Type B pancreatic cell (in vitro differentiated cells): ENCODE results near the gene NOL9. TPM values are rescaled to one million over a fixed set of nuclear protein-coding genes. Genes with fewer than 3 reads are reported as not detected.

Source experiments
- DNase-seq: peaks from one replicate; pipeline ENCODE4 v3.0.0; 2021; ENCODE audit warnings: mixed read lengths; ENCODE audit not compliant: unreplicated experiment; ENCODE audit errors: extremely low spot score
- H3K27ac Mint-ChIP-seq: 2 replicates; pipeline ENCODE4 v1.8.0; 2021; ENCODE audit warnings: mild to moderate bottlenecking, mixed read lengths
- H3K27me3 Mint-ChIP-seq: 2 replicates; pipeline ENCODE4 v1.8.0; 2021; ENCODE audit warnings: mixed read lengths
- H3K36me3 Mint-ChIP-seq: 2 replicates; pipeline ENCODE4 v1.8.0; 2021; ENCODE audit warnings: mixed read lengths
- H3K4me1 Mint-ChIP-seq: one replicate; pipeline ENCODE4 v1.8.0; 2021; ENCODE audit warnings: mixed read lengths; ENCODE audit not compliant: unreplicated experiment
- H3K4me3 Mint-ChIP-seq: 2 replicates; pipeline ENCODE4 v1.8.0; 2021; ENCODE audit warnings: mild to moderate bottlenecking, mixed read lengths
- H3K9me3 Mint-ChIP-seq: 2 replicates; pipeline ENCODE4 v1.8.0; 2021; ENCODE audit warnings: mixed read lengths
- total RNA-seq: library from RNA; stranded (reverse); gene quantifications from 2 replicates; pipeline ENCODE4 v1.2.1, GENCODE V29; 2021; ENCODE audit warnings: low replicate concordance
- TF ChIP-seq, protein P1 (sequence below): fragments of 200-600 bp; sonication (generic); conservative IDR thresholded peaks from 2 replicates; pipeline ENCODE4 v1.5.0; 2021; ENCODE audit warnings: antibody characterized with exemption, mild to moderate bottlenecking

NOL9 gene
- total RNA-seq, 1 donor from 2014 or later: 43.0 TPM

DNA sequence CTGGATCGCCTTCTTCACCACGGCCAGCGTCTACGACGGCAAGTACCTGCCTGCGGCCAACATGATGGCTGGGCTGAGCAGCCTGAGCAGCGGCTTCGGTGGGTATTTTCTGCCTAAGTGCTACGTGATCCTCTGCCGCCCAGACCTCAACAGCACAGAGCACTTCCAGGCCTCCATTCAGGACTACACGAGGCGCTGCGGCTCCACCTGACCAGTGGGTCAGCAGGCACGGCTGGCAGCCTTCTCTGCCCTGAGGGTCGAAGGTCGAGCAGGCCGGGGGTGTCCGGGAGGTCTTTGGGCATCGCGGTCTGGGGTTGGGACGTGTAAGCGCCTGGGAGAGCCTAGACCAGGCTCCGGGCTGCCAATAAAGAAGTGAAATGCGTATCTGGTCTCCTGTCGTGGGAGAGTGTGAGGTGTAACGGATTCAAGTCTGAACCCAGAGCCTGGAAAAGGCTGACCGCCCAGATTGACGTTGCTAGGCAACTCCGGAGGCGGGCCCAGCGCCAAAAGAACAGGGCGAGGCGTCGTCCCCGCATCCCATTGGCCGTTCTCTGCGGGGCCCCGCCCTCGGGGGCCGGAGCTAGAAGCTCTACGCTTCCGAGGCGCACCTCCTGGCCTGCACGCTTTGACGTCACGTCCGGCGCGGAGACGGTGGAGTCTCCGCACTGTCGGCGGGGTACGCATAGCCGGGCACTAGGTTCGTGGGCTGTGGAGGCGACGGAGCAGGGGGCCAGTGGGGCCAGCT is 25.2 kb upstream of the NOL9 start, which contains the start of gene ZBTB48:
Gene ZBTB48 (plus strand): TSS at position 621 of the 745 bp plus-strand sequence. CDS start 616 bp downstream, outside the sequence.
- TF ChIP-seq, protein P1, sequence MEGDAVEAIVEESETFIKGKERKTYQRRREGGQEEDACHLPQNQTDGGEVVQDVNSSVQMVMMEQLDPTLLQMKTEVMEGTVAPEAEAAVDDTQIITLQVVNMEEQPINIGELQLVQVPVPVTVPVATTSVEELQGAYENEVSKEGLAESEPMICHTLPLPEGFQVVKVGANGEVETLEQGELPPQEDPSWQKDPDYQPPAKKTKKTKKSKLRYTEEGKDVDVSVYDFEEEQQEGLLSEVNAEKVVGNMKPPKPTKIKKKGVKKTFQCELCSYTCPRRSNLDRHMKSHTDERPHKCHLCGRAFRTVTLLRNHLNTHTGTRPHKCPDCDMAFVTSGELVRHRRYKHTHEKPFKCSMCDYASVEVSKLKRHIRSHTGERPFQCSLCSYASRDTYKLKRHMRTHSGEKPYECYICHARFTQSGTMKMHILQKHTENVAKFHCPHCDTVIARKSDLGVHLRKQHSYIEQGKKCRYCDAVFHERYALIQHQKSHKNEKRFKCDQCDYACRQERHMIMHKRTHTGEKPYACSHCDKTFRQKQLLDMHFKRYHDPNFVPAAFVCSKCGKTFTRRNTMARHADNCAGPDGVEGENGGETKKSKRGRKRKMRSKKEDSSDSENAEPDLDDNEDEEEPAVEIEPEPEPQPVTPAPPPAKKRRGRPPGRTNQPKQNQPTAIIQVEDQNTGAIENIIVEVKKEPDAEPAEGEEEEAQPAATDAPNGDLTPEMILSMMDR: no peak
- Mint-ChIP-seq H3K4me3 (peak within 1 kb of the TSS; percentile 97), H3K27me3 (no peaks in the 10 kb centered on the region), H3K4me1 (peaks cover 27% of the 10 kb centered on the region), H3K9me3 (no peaks in the 10 kb centered on the region), H3K36me3 (no peaks in the 10 kb centered on the region), H3K27ac (peak within 1 kb of the TSS; percentile 97)
- DNase-seq: peak; percentile 99

DNA sequence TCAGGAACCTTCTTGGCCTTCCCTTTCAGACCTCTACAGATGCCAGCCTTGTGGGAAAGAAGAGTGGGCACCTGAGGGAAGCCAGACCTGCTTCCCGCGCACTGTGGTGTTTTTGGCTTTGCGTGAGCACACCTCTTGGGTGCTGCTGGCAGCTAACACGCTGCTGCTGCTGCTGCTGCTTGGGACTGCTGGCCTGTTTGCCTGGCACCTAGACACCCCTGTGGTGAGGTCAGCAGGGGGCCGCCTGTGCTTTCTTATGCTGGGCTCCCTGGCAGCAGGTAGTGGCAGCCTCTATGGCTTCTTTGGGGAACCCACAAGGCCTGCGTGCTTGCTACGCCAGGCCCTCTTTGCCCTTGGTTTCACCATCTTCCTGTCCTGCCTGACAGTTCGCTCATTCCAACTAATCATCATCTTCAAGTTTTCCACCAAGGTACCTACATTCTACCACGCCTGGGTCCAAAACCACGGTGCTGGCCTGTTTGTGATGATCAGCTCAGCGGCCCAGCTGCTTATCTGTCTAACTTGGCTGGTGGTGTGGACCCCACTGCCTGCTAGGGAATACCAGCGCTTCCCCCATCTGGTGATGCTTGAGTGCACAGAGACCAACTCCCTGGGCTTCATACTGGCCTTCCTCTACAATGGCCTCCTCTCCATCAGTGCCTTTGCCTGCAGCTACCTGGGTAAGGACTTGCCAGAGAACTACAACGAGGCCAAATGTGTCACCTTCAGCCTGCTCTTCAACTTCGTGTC is 24.5 kb upstream of the NOL9 start:
- Mint-ChIP-seq H3K36me3 (no peaks in the 10 kb centered on the region), H3K4me1 (peaks cover 27% of the 10 kb centered on the region), H3K4me3 (peak overlapping the region; percentile 97), H3K9me3 (no peaks in the 10 kb centered on the region), H3K27me3 (no peaks in the 10 kb centered on the region), H3K27ac (peak overlapping the region; percentile 97)
- TF ChIP-seq, protein P1: no peak
- DNase-seq: no peak

DNA sequence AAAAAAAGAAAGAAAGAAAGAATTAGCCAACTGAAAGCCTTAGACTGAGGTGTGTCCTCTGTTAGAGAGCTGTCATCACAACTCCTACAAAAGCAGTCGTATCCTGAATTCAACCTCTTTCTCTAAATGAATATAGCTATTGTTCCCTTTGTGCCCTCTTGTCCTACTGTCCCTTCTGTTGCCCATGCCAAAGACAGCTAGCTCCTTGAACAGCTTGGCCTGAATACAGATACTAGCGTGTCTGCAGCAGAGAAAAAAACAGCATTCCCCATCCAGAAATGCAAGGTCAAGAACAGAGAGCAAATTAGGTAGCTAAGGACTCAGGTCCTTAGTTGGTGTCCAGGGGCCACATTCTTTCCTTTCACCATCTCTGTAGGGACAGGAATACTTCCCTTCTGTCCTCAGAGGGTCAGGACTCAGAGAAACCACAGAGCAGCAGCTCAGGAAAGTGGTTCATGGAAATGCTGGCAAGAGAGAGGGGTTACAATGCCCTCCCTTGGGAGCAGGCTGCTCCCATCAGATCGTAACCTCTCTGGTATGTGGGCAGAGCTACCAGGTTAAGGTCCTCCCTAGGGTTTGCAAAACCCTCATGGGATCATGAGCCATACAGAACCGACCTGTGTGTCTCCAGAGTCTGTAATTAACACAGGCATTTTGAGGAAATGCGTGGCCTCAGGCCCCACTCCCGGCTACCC is 23.7 kb upstream of the NOL9 start:
- peaks cover 27% of the 10 kb centered on the region for H3K4me1 Mint-ChIP-seq
- H3K9me3 Mint-ChIP-seq: no peaks in the 10 kb centered on the region
- TF ChIP-seq, protein P1: no peak
- no peak overlapping the region for H3K4me3 Mint-ChIP-seq
- no peaks in the 10 kb centered on the region for H3K36me3 Mint-ChIP-seq
- no peak overlapping the region for H3K27ac Mint-ChIP-seq
- H3K27me3 Mint-ChIP-seq: no peaks in the 10 kb centered on the region
- DNase-seq: no peak

DNA sequence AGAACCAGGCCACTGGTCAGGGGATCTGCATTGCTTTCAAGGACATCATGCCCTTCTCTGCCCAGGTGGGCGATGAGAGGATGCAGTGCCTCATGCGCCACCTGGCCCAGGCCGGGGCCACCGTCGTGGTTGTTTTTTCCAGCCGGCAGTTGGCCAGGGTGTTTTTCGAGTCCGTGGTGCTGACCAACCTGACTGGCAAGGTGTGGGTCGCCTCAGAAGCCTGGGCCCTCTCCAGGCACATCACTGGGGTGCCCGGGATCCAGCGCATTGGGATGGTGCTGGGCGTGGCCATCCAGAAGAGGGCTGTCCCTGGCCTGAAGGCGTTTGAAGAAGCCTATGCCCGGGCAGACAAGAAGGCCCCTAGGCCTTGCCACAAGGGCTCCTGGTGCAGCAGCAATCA is 20.5 kb upstream of the NOL9 start:
- Mint-ChIP-seq H3K36me3 (no peaks in the 10 kb centered on the region), H3K4me1 (peaks cover 11% of the 10 kb centered on the region), H3K9me3 (no peaks in the 10 kb centered on the region), H3K27ac (no peak overlapping the region), H3K27me3 (peaks cover 29% of the 10 kb centered on the region), H3K4me3 (no peak overlapping the region)
- DNase-seq: no peak
- TF ChIP-seq, protein P1: no peak

DNA sequence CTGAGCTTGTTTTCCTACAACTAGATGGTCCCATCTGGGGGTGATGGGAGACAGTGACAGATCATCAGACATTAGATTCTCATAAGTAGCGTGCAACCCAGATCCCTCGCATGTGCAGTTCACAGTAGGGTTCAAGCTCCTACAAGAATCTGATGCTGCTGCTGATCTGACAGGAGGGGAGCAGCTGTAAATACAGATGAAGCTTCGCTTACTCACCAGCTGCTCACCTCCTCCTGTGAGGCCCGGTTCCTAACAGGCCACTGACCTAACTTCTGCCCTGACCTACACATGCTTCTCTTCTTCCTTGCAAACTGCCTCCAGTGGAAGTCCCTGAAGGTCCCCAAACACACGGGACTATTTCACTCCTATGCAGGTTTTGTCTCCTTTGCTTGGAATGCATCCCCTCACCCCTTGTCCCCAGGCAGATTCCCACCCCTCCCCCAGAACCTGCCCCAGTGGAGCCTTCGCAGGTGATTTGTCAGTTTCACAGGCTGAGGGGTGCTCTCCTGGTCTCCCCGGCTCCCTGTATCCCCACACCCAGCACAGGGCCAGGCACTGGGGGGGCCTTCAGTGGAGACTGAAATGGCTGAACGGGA is 19.8 kb upstream of the NOL9 start:
- Mint-ChIP-seq H3K36me3 (no peaks in the 10 kb centered on the region), H3K9me3 (no peaks in the 10 kb centered on the region), H3K4me3 (no peak overlapping the region), H3K27ac (no peak overlapping the region), H3K4me1 (peaks cover 4% of the 10 kb centered on the region), H3K27me3 (peaks cover 36% of the 10 kb centered on the region)
- DNase-seq: no peak
- TF ChIP-seq, protein P1: no peak
